NCI-H2227 (cell line): ENCODE data around the gene SLC6A8.
"Not testable (repeated sequence)": the region's sequence is repeated elsewhere in the genome, so short reads cannot be mapped to it uniquely, and the experiment has no call there.

Source experiments
- DNase-seq: peaks from one replicate; lab custom pipeline; 2025; ENCODE audit not compliant: unreplicated experiment; lab: John Stamatoyannopoulos, UW

Gene SLC6A8

GRCh38 chrX:153745067-153745433, 57.3 kb downstream of the SLC6A8 start:
- not testable (repeated sequence) for DNase-seq
